Fibroblast of pulmonary artery (primary cell): ENCODE results near the gene BANF1.
A peak's percentile ranks its signal among the peaks of the same experiment; 100 is the strongest.
"Not testable (repeated sequence)": the region's sequence is repeated elsewhere in the genome, so short reads cannot be mapped to it uniquely, and the experiment has no call there.

ENCODE experiments used
- DNase-seq: peaks from one replicate; pipeline ENCODE4 v3.0.0-alpha.2; 2010; ENCODE audit warnings: low read depth
- H3K4me3 ChIP-seq: replicated peaks from 2 replicates; pipeline ENCODE4 v1.5.1; 2011; ENCODE audit warnings: low read depth, mild to moderate bottlenecking, control low read depth, low read length, moderate library complexity
- CTCF ChIP-seq: IDR thresholded peaks from 2 replicates; pipeline ENCODE4 v1.5.1; 2011; ENCODE audit warnings: mild to moderate bottlenecking, control low read depth, low read length, inconsistent platforms; ENCODE audit errors: missing control alignments

Gene BANF1

GRCh38 chr11:66006134-66006890 lies 4.0 kb downstream of the BANF1 start:
- H3K4me3 ChIP-seq = no peak overlapping the region
- TF ChIP-seq CTCF = no peak
- no peak for DNase-seq

- no peak overlapping the region for H3K4me3 ChIP-seq
Measured at GRCh38 chr11:66006891-66007176, 4.5 kb downstream of the BANF1 start.

GRCh38 chr11:66007201-66007634 lies 4.9 kb downstream of the BANF1 start:
- H3K4me3 ChIP-seq = no peak overlapping the region
- no peak for DNase-seq
- no peak for TF ChIP-seq CTCF

More at GRCh38 chr11:66006891-66007176, 4.5 kb downstream of the BANF1 start:
- no peak for DNase-seq
- no peak for TF ChIP-seq CTCF

GRCh38 chr11:66008095-66008467 lies 5.8 kb downstream of the BANF1 start:
- DNase-seq = no peak
- TF ChIP-seq CTCF = no peak

GRCh38 chr11:66008468-66009101 lies 6.3 kb downstream of the BANF1 start:
- no peak for DNase-seq
- no peak overlapping the region for H3K4me3 ChIP-seq
- TF ChIP-seq CTCF = no peak

More at GRCh38 chr11:66008095-66008467, 5.8 kb downstream of the BANF1 start:
- no peak overlapping the region for H3K4me3 ChIP-seq

GRCh38 chr11:66010036-66010435 lies 7.7 kb downstream of the BANF1 start:
- H3K4me3 ChIP-seq, DNase-seq: not testable (repeated sequence)

- no peak for TF ChIP-seq CTCF
- H3K4me3 ChIP-seq = no peak overlapping the region
- DNase-seq = peak; percentile 46
Measured at GRCh38 chr11:66011239-66011784, 9.0 kb downstream of the BANF1 start.
